ENCODE results near the gene UBR4.

GRCh38 chr1:19032413-19032695 lies 177.7 kb downstream of the UBR4 start:
- no peak for TF ChIP-seq CTCF (IDR thresholded peaks at IDR 0.05)
- TF ChIP-seq RCOR1 (IDR thresholded peaks at IDR 0.05; ENCODE audit: low read depth, low read length): no peak
- no peak for TF ChIP-seq RNF2 (IDR thresholded peaks at IDR 0.05; ENCODE audit: borderline replicate concordance, low read depth)
- TF ChIP-seq POLR2A (IDR thresholded peaks at IDR 0.05; ENCODE audit: low read length): no peak
- TF ChIP-seq CHD2 (IDR thresholded peaks at IDR 0.05; ENCODE audit: low read length, partially characterized antibody): no peak
- TF ChIP-seq FOSL2 (IDR thresholded peaks at IDR 0.05): no peak
- TF ChIP-seq FOSL2 (CRISPR knock-in tag; IDR thresholded peaks at IDR 0.05): no peak
- no peak for TF ChIP-seq REST (IDR thresholded peaks at IDR 0.05)
- no peak for TF ChIP-seq CEBPB (IDR thresholded peaks at IDR 0.05)
- no peak for TF ChIP-seq JUNB (IDR thresholded peaks at IDR 0.05)
- TF ChIP-seq EP300 (IDR thresholded peaks at IDR 0.05): no peak
- no peak for TF ChIP-seq RFX5 (IDR thresholded peaks at IDR 0.05)
- no peak for TF ChIP-seq MAX (IDR thresholded peaks at IDR 0.05)
